Measurements from ENCODE around the gene KRT81.

- no peak for TF ChIP-seq POLR2A (IDR thresholded peaks at IDR 0.05; ENCODE audit: low read length)
- TF ChIP-seq GATA1 (IDR thresholded peaks at IDR 0.05; ENCODE audit: low read depth, low read length) = no peak
Observed at GRCh38 chr12:52239767-52240166, 51.6 kb downstream of the KRT81 start.

Measured in erythroblast (primary cell).